Suppressor macrophage treated with lipopolysaccharide for 1 hour (primary cell): ENCODE results near the gene CLEC12A.
"Not testable (repeated sequence)": the region's sequence is repeated elsewhere in the genome, so short reads cannot be mapped to it uniquely, and the experiment has no call there.

Experiments used
- DNase-seq, 3 donors: peaks; one replicate each; pipeline ENCODE4 v3.0.0-alpha.2; 2020 to 2022

Gene CLEC12A

DNA sequence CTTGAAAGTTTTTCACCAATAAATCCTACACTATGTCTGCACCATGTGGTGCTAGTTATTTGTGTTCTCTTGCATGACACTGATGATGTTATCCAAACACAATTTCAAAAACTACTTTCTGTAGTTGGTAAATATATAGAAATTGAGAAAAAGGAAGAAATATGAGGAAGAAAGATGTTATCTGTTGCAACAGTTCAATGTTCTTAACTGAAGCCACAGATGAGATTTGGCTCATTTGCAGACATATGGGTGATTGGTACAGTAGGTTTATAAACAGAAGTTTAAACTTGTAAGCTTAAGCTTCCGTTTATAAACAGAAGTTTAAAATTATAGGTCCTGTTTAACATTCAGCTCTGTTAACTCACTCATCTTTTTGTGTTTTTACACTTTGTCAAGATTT, at the start of gene CLEC12A:
CLEC12A (plus strand) TSS at position 229 of the 400 bp plus-strand sequence. CDS start 188 bp downstream, outside the sequence.
- DNase-seq = peak; percentile 28 to 60 (median 55)

DNA sequence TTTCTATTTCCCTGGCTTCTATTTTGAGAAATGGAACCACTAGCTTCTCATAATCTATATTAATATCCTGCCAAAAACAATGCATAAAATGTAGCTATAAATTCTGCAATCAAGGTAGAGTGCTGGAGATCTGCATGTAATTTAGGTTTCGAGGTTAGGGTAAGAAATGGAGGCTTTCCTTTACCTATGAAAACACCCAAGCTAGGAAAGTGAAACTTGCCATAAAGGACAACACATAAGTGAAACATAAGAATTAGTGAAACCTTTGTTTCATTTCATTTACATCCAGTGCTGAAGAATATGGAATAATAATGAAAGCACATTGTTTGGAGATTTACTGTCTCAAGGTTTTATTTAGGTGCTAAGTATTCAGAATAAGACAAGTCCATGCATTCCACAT, 48.8 kb upstream of the CLEC12A start:
- DNase-seq = no peak

DNA sequence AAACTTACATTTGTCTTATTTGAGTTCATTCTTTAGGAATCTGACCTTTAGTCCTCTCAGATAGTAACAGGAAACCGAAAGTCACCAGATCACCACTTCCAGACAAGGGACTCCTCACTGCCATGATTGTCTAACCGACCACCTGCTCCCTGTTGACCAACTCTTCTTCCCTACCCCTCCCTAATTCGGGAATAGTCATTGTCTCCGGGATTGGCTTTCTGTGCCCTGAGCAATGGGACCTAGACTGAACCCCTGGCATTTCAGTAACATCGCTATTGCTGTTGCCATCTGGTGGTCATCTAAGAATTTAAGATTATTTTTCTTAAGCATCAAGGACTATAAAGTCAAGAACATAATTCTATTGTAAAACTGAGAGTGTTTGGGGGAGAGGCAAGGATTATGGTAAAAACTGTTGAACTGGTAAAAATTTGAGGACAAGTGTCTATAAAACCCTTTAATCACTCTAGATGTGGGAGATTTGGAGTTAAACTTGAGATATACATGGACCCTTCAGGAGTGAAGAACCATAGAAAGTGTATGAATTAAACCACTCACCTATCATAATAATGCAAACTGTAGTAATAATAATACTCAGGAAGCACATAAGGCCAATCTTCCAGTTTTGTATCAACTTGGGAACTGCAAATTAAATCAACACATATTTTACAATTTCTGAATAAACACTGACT, 45.4 kb upstream of the CLEC12A start:
- DNase-seq = peak; percentile 54 to 71 (median 67)

DNA sequence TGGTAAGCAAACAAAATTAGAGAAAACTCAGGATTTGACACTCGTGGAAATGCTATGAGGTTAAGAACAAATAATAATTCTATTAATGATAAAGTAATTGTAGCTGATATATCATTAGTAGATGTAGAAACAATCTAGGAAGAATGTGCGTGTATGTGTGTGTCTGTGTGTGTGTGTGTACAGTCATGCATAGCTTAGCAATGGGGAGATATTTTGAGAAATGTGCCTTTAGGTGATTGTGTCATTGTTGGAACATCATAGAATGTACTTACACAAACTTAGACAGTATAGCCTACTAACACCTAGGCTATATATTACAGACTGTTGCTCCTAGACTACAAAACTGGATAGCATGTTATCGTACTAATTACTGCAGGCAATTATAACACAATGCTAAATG, 44.3 kb upstream of the CLEC12A start:
- DNase-seq = no peak

DNA sequence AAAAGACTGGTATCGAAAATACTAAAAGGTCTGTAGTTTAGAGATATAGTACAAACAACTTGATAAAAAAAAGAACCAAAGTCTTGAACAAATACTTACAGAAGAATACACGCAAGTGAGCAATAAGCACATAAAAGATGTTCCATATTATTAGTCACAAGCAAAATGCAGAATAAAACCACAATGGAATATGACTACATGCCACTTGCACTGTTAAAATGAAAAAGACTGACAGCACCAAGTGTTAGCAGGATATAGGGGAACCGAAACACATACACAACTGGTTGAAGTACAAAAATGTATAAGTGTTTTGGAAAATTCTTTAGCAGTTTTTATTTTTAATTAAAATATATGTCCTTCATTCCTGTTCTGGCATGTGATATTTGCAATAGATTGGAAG, 42.6 kb upstream of the CLEC12A start:
- peak in 2 of 3 donors; percentile 49 to 59 for DNase-seq

DNA sequence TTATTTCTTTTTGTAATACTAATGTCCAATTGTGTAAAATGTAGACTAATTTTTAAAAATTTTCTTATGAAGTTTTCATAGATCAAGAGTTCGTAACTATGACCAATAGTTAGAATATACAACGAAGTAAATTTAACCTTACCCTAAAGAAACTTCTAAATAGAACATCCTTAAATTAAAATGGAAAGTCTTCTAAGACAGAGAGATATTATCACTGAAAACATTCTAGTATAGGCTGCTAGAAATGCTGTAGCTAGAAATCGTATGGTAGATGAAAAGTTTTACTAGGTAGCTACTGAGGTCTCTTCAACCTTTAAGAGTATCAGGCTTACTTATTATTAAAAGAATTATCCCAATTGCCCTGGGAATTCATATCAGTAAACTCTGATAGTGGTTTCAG, 40.0 kb upstream of the CLEC12A start:
- DNase-seq = no peak

DNA sequence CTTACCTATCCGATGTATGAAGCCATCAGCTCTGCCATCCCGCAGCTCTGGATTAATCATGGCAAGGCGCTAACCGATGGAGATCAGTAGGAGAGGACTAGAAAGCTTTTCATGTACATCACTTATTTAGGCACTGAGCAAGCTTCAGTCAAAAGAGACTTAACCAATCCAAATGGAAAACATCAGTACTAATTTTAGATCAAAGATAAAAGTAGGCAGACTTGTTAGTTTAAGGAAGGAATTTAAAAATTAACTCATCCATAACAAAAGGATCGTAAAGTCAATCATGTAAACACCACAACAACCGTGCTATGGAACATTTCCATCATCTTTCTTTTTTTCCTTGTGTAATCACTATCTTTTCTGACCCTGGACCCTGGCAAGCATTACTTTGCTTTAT, 38.9 kb upstream of the CLEC12A start, which contains the start of gene CLEC2A:
CLEC2A (minus strand) TSS at position 101 of the 400 bp plus-strand sequence; CDS start at position 60, 41 bp downstream.
- no peak for DNase-seq

DNA sequence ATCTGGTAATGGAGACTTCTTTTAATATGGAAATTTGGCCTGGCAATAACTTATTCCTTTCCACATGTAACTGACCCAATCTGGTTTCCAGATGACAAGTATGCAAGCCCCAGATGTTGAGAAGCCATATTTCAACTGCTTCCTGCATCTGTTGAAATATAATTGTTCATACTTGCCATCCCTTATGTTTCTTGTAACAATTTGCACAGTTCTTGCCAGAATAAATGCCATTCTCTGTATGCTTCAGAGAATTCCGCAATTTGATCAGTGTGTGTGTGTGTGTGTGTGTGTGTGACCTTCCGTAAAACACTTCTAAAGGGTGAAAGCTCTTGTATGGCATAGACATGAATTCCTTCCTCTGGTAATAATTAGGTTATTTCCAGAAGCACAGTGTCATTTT, 37.3 kb upstream of the CLEC12A start:
- peak; percentile 35 to 51 (median 43) for DNase-seq

DNA sequence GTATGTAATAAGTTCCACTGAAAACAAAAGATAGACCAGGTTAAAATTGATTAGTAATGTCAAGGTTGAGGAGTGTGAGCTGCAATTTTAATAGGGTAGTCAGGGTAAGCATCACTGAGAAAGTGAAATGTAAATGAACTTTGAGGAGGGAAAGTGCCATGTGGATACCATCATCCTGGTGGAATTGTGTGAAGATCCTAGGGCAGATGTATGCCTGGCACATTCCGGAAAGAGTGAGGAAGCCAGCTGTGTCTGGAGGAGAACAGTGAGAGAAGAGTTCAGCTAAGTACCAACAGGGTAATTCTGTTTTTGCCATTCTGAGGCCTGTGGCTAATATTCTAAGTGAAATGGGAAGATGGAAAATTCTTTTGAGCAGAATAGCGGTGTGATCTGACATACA, 36.2 kb upstream of the CLEC12A start:
- no peak for DNase-seq

DNA sequence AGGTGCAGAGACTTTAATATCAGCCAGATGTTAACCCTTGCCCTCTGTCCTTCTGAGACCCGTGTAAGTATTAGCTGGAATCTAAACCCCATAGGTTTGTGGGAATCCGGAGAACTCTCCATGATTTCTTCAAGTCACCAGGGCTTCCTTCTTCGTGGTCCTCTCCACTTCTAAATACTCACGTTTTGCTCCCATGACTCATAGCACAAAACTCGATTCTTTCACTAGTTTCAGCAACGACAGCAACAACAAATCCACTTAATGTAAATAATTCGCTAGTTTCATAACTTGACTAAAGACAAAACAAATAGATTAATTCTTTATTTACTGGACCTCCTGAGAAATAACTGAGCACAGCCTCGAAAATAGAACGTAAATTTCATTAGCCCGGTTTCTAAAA, 34.6 kb upstream of the CLEC12A start:
- DNase-seq = peak; percentile 22 to 54 (median 41)

DNA sequence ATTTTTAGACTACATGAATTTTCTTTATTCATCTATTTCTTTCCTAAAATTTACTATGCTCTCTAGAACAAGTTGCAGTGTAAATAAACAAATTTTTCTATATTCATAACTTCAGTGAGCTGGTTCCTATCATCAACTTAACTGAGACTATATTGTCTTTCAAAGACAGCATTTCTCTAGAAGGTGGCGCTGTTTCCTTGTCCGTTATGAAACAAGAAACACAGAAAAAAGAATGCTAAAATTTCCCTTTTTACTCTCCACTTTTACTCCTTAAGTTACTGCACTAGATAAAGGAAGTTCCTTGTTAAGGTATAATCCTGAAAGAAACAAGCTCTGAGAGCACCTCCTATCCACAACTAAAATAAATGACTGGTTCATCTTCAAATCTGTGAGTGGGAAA, 30.8 kb upstream of the CLEC12A start:
- DNase-seq = peak; percentile 71 to 76 (median 75)

DNA sequence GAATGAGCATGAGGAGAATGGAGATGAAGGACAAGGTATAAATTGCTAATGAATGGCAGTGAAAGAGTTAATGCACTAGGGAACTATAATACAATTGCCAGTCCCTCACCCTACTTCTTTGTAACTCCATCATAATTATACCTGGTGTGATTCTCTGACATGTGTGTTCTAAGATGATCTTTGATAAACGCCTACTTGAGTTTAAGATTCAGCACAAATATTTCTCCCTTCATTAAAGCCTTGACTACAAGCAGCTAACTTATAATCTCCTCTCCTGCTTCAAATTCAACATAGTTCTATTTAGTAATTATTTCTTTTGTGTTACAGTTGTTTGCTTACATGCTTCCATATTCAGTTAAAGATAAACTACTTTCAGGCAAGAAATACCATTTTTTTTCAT, 29.4 kb upstream of the CLEC12A start:
- DNase-seq = no peak

DNA sequence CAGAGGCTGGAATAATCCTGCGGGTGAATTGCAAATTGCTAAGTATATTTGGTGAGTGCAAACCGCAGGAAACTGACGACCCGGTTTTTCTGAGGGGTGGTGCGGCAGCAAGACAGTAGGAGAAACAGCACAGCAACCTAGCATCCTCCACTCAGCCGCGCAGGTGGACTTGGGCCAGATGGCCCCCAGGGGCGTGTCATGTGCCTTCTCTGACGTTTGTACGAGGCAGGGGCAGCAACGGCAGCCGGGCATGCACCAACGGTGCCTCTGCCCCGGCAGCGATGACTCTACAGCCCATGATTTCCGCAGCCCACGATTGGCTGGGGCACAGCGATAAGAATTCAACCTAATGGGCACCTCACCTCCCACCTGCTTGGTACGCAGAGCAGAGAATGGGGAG, 28.0 kb upstream of the CLEC12A start:
- DNase-seq = peak in 2 of 3 donors; percentile 55 to 69

DNA sequence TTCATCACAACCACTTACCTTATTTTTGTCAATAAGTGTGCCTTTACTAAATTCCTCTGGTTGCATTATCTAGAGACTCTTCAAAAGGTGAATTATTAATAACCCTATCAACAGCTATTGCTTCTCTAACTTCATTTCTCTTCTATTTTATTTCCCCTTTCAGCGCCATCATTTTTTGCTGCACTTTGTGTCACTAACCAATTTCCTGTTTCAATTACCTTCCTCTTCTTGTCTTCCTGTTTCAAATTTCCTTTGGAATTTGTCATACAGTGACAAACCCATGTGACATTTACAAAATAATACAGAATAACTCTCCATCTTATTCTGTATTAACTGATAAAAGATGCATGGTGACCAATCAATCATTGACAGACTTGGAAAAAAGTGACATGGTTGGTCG, 26.8 kb upstream of the CLEC12A start:
- DNase-seq = peak; percentile 38 to 71 (median 70)

DNA sequence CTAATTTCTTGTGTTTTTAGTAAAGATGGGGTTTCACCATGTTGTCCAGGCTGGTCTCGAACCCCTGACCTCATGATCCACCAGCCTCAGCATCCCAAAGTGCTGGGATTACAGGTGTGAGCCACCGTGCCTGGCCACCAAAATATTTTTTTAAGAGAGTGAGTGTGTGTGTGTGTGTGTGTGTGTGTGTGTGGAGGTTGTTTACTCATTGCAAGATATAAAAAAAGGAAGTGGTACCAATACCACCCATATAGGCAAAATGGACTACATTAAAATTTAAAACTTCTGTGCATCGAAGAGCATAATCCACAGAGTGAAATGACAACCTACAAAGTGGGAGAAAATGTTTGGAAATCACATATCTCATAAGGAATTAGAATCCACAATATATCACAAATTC, 23.5 kb upstream of the CLEC12A start:
- DNase-seq = no peak

DNA sequence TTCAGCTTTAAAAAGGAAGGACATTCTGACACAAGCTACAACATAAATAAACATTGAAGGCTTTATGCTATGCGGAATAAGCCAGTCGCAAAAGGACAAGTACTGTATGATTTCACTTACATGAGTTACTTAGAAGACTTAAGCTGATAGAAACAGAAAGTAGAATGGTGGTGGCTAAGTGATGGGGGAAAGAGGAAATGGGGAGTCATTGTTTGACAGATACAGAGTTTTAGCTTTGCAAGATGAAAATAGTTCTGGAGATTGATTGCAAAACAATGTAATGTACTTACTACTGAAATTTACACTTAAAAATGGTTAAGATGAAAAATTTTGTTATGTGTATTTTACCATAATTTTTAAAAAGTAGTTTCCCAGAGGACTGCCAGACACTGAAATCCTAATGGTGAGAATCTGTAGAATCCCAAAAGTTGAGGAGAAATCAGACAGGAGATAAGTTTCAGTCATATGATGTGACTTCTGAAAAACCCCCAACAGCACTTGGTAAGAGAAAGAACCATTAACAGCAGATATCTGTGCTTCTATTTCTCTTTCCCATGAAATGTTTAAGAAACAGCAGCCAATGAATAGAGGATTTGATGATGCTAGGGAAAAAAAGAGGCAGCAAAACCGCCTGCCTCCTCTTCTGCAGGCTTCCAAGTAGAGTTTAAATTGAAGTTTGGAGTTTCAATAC, 22.5 kb upstream of the CLEC12A start:
- peak; percentile 74 to 92 (median 85) for DNase-seq

DNA sequence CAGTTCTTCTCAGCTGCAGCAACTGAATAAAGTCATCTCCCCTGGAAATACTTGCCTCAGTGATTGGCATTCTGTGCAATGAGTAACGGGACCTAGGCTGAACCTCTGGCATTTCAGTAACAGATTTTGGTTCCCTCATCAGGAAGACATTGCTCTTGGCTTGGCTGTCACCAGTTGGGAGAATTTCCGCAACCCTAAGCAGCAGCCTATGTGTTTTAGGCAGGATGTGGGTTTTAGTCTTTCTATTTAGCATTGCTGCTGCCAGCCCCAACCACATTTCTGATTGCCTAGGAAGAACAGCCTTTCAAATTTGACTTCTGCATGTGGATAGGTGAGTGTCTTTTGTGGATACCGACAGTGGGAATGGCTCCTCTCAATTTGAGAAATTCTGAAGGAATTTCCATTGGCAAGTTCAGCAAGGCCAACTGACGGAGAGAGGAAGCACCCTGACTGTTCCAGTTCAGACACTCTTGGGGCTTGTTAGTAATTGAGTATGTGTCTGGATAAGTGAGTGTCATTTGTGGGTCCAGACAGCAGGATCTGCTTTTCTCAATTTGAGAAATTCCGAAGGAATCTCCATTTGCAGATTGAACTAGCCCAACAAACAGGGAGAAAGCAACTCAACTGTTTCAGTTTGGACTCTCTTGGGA, 20.1 kb upstream of the CLEC12A start:
- DNase-seq = peak; percentile 74 to 91 (median 87)

DNA sequence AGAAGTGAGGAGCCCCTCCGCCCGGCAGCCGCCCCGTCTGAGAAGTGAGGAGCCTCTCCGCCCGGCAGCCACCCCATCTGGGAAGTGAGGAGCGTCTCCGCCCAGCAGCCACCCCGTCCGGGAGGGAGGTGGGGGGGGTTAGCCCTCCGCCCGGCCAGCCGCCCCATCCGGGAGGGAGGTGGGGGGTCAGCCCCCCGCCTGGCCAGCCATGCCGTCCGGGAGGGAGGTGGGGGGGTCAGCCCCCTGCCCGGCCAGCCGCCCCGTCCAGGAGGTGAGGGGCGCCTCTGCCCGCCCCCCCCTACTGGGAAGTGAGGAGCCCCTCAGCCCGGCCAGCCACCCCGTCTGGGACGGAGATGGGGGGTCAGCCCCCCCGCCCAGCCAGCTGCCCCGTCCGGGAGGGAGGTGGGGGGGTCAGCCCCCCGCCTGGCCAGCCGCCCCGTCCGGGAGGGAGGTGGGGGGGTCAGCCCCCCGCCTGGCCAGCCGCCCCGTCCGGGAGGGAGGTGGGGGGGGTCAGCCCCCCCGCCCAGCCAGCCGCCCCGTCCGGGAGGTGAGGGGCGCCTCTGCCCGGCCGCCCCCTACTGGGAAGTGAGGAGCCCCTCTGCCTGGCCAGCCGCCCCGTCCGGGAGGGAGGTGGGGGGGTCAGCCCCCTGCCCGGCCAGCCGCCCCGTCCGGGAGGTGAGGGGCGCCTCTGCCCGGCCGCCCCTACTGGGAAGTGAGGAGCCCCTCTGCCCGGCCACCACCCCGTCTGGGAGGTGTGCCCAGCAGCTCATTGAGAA, 18.1 kb upstream of the CLEC12A start:
- not testable (repeated sequence) for DNase-seq

DNA sequence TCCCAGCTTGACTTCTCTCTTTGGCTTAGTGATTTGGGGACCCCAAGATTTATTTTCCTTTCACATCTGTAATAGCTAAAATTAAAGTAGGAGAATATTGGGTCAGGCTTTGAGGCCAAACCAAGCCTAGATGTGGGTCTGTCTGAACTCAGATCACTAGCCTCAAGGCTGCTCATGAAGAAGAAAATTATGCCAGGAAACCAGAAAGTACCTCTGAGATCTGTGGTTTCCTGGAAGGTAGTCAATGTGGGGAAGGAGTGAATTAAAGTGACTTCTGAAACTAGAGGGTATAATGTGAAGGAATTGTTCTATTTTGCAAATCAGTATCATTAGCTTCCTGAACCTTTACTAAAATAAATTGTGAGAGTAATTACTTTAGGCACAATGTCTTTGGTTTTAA, 13.4 kb upstream of the CLEC12A start:
- no peak for DNase-seq

DNA sequence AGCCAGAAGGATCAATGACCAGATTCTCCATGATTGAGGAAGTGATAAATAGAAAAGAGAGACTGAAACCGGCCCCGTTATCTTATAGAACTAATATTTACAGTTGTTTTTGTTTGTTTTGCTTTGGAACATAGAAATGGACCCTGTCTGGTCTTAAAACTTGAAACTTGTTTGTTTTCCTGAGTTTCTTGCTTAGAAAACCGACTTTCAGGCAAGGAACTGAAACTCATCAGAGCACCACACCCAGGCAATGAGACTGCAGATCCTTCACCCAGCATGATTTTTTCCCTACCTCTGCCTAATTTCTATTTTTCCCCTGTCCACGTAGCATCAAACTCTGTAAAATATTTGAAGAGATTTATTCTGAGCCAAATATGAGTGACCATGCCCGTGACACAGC, 10.6 kb upstream of the CLEC12A start:
- DNase-seq = peak in 1 of 3 donors; percentile 36

DNA sequence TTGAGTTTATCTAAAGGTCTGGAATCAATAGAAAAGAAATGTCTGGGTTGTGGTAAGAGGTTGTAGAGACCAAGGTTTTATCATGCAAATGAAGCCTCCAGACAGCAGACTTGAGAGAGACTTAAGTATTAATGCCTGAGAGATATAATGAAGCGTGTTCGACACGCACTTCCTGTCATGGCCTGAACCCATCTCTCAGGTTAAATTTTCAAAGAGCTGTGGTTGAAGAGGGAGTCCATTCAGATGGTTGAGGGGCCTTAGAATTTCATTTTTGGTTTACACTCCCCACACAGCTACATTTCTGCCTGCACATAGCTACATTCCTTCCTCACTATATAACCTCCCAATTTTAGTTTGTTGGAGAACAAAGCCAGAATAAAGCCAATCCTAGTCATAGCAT, 10.1 kb upstream of the CLEC12A start:
- no peak for DNase-seq

DNA sequence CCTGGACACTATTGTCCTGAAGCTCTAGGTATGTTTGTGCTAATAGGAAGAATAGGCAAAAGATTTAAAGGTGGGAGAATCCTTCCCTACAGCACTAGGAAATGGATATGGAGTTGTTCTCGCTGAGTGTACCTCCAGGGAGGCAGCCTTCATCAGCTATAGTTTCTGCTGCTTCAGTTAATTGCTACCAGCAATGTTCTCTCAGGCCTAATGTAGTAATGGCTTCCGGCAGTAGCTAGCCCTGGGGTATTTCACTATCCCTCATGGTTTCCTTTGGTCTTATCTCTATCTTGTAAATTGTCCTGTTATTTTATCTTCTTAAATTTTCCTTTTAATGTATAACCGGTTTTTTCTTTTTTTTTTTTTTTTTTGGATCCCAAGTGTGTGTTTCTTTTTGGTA, 9.3 kb upstream of the CLEC12A start:
- no peak for DNase-seq

DNA sequence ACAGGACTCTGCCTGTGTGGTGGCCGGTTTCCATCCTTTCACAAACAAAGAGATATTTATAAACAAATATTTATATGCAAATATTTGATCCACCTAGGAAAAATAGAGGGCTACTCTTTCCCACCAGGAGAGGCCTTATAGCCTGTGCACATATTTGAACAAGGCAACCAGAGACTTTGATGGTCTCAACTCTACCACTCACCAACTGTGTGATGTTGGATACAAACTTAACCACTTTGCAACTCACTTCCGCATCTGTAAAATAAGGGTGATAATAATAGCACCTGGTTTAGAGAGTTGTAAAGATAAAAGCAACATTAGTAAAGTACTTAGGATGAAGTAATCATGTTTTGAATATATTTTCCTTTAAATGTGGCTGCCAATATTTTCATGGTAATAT, 1.5 kb upstream of the CLEC12A start:
- DNase-seq = no peak
